ENCODE measurements around the gene CEP57. TPM values are rescaled to one million over a fixed set of nuclear protein-coding genes. Genes with fewer than 3 reads are reported as not detected.
"Not testable (repeated sequence)": the region's sequence is repeated elsewhere in the genome, so short reads cannot be mapped to it uniquely, and the experiment has no call there.

Gene CEP57
- total RNA-seq, 1 experiment from 2014 or later, result 73.7 TPM

GRCh38 chr11:95805869-95806268 is 15.6 kb downstream of the CEP57 start:
- POLR2A ChIA-PET, result interaction anchor here (2.1 kb wide), 1 partner anchor 17 kb away, joined by 9 read pairs; the partner anchor contains the start of gene FAM76B
- Mint-ChIP-seq H3K4me1 (ENCODE audit: insufficient read depth, unreplicated experiment) (no peaks in the 10 kb centered on the region), H3K9me3 (ENCODE audit: unreplicated experiment) (peaks cover 7% of the 10 kb centered on the region), H3K27ac (ENCODE audit: low read depth, unreplicated experiment) (no peak overlapping the region), H3K27me3 (ENCODE audit: insufficient read depth, unreplicated experiment) (no peaks in the 10 kb centered on the region), H3K4me3 (ENCODE audit: unreplicated experiment) (no peak overlapping the region), H3K36me3 (ENCODE audit: insufficient read depth, unreplicated experiment) (peaks cover 41% of the 10 kb centered on the region)
- TF ChIP-seq CTCF (IDR thresholded peaks at IDR 0.05; ENCODE audit: unreplicated experiment), result no peak
- intact Hi-C loops (cut with micrococcal nuclease), result no loop called here
- no TSS peak for BruUV-seq (replicated peaks)
- CTCF ChIA-PET, result interaction anchor here (0.6 kb wide), 1 partner anchor 56 kb away, joined by 3 read pairs; no protein-coding TSS in a partner anchor
- DNase-seq (ENCODE audit: unreplicated experiment), result no peak

- DNase-seq (ENCODE audit: unreplicated experiment); H3K4me3 Mint-ChIP-seq (ENCODE audit: unreplicated experiment); H3K4me1 Mint-ChIP-seq (ENCODE audit: insufficient read depth, unreplicated experiment); H3K9me3 Mint-ChIP-seq (ENCODE audit: unreplicated experiment); CTCF ChIA-PET; BruUV-seq (replicated peaks); POLR2A ChIA-PET; H3K27ac Mint-ChIP-seq (ENCODE audit: low read depth, unreplicated experiment); H3K27me3 Mint-ChIP-seq (ENCODE audit: insufficient read depth, unreplicated experiment); intact Hi-C loops (cut with micrococcal nuclease): not testable (repeated sequence)
- H3K36me3 Mint-ChIP-seq (ENCODE audit: insufficient read depth, unreplicated experiment), result peaks cover 35% of the 10 kb centered on the region
Observed at GRCh38 chr11:95806464-95806863, 16.2 kb downstream of the CEP57 start.

- H3K4me1 Mint-ChIP-seq (ENCODE audit: insufficient read depth, unreplicated experiment); H3K9me3 Mint-ChIP-seq (ENCODE audit: unreplicated experiment); H3K4me3 Mint-ChIP-seq (ENCODE audit: unreplicated experiment); H3K27me3 Mint-ChIP-seq (ENCODE audit: insufficient read depth, unreplicated experiment); POLR2A ChIA-PET; BruUV-seq (replicated peaks); intact Hi-C loops (cut with micrococcal nuclease); DNase-seq (ENCODE audit: unreplicated experiment); H3K27ac Mint-ChIP-seq (ENCODE audit: low read depth, unreplicated experiment); CTCF ChIA-PET: not testable (repeated sequence)
- H3K36me3 Mint-ChIP-seq (ENCODE audit: insufficient read depth, unreplicated experiment), result peaks cover 32% of the 10 kb centered on the region
Observed at GRCh38 chr11:95811052-95811451, 20.8 kb downstream of the CEP57 start.

GRCh38 chr11:95816037-95816436 is 25.7 kb downstream of the CEP57 start:
- Mint-ChIP-seq H3K36me3 (ENCODE audit: insufficient read depth, unreplicated experiment) (peaks cover 56% of the 10 kb centered on the region), H3K27ac (ENCODE audit: low read depth, unreplicated experiment) (no peak overlapping the region), H3K4me3 (ENCODE audit: unreplicated experiment) (no peak overlapping the region), H3K4me1 (ENCODE audit: insufficient read depth, unreplicated experiment) (no peaks in the 10 kb centered on the region), H3K9me3 (ENCODE audit: unreplicated experiment) (no peaks in the 10 kb centered on the region), H3K27me3 (ENCODE audit: insufficient read depth, unreplicated experiment) (no peaks in the 10 kb centered on the region)
- TF ChIP-seq CTCF (IDR thresholded peaks at IDR 0.05; ENCODE audit: unreplicated experiment), result no peak
- no peak for DNase-seq (ENCODE audit: unreplicated experiment)
- intact Hi-C loops (cut with micrococcal nuclease), result no loop called here
- no TSS peak for BruUV-seq (replicated peaks)
- ChIA-PET CTCF (interaction anchor here (0.6 kb wide), 1 partner anchor 664 kb away, joined by 4 read pairs; no protein-coding TSS in a partner anchor), POLR2A (no interaction called here)

GRCh38 chr11:95821640-95822039 is 31.3 kb downstream of the CEP57 start:
- ChIA-PET CTCF (interaction anchor here (0.5 to 1.4 kb wide), 5 partner anchors 14 to 1232 kb away, joined by 3 to 6 read pairs (median 3); no protein-coding TSS in a partner anchor), POLR2A (interaction anchor here (0.7 to 1.2 kb wide), 3 partner anchors 34 to 568 kb away, joined by 3 to 4 read pairs (median 3); no protein-coding TSS in a partner anchor)
- Mint-ChIP-seq H3K36me3 (ENCODE audit: insufficient read depth, unreplicated experiment) (peaks cover 60% of the 10 kb centered on the region), H3K4me1 (ENCODE audit: insufficient read depth, unreplicated experiment) (no peaks in the 10 kb centered on the region), H3K27ac (ENCODE audit: low read depth, unreplicated experiment) (peak overlapping the region; percentile 12), H3K9me3 (ENCODE audit: unreplicated experiment) (no peaks in the 10 kb centered on the region), H3K27me3 (ENCODE audit: insufficient read depth, unreplicated experiment) (no peaks in the 10 kb centered on the region), H3K4me3 (ENCODE audit: unreplicated experiment) (no peak overlapping the region)
- DNase-seq (ENCODE audit: unreplicated experiment), result no peak
- no TSS peak for BruUV-seq (replicated peaks)
- intact Hi-C loops (cut with micrococcal nuclease), result no loop called here
- TF ChIP-seq CTCF (IDR thresholded peaks at IDR 0.05; ENCODE audit: unreplicated experiment), result no peak
